HG03064 (cell line): Measurements from ENCODE around the gene ZNF485.
"Not testable (repeated sequence)": the region's sequence is repeated elsewhere in the genome, so short reads cannot be mapped to it uniquely, and the experiment has no call there.

Experiments used
- ATAC-seq: cut with Tn5 transposase; IDR thresholded peaks from one replicate; pipeline ENCODE4 v1.9.1; 2021; ENCODE audit warnings: low read depth; ENCODE audit not compliant: unreplicated experiment

ZNF485 gene

GRCh38 chr10:43601576-43601975 is 4.7 kb upstream of the ZNF485 start:
- ATAC-seq, result not testable (repeated sequence)

DNA sequence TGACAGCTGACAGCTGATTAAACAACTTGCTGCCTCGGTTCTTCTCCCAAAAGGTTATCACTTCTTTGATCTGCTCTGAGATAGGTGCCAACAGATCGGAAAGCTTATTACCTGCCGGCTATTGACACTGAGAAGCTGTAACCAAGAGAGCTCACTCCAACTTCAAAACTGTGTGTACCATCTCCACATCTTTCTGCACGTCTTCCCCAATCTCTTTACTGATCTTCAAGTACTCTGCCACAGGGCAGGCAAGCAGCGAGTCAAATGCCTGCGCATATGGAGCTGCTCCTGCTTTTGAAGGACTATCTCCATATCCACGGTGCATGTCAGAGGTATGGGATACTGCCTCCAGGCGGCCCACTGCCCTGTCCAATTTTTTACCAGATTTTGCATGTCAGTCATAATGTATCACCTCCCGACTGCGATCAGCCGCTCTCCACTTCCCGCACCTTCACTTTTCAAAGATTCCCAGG is 352 bp upstream of the ZNF485 start:
- no peak for ATAC-seq

GRCh38 chr10:43607199-43607573 is 948 bp downstream of the ZNF485 start:
- no peak for ATAC-seq

DNA sequence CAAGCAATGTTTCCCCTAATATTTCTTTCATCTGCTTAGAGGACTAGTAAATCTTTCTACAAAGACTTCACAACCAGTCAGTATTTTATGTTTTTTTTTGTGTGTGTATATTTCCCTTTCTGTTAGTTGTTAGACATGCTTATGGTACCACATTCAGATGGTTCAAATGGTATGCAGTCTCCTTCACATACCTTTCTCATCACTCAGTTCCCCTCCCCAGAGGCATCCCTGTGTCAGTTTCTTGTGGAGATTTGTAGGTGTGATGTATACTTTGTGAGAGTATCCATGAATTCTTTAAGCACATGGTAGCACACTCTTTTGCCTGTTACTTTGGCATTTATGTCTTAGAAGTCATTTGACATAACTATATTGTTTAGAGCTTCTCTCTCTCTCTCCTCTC is 4.4 kb downstream of the ZNF485 start:
- ATAC-seq, result no peak

DNA sequence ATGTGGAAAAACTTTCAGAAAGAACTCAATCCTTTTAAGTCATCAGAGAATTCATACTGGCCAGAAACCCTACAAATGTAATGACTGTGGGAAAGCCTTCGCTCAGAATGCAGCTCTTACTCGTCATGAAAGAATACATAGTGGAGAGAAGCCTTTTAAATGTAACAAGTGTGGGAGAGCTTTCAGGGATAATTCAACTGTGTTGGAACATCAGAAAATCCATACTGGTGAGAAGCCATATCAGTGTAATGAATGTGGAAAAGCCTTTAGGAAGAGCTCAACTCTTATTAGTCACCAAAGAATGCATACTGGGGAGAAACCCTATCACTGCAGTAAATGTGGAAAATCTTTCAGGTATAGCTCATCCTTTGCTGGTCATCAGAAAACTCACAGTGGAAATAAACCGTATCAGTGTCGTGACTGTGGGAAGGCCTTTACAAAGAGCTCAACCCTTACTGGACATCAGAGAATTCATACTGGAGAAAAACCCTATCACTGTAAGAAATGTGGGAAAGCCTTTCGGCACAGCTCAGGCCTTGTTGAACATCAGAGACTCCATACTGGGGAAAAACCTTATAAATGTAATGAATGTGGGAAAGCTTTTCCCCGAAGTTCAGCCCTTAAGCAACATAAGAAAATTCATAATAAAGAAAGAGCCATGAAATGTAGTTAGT is 10.6 kb downstream of the ZNF485 start:
- no peak for ATAC-seq

DNA sequence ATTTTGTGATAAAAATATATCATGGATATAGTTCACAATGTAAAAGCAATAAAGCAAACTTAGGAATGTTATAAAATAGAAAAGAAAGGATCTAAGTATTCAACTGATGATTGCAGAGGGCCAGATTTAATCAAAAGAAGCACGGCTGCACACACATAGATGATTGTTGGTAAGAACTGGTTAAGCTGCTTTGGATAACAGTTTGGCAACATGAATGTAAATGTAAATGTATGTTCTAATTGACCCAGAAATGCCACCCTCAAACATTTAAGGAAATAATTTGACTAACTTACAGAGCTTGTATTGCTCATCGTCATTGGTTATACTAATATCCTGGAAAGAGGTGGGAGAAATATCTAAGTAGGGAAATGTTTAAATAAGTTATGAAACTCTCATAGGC is 13.1 kb downstream of the ZNF485 start:
- ATAC-seq, result no peak

- ATAC-seq, result no peak
Measured at GRCh38 chr10:43622038-43622437, 15.8 kb downstream of the ZNF485 start.

DNA sequence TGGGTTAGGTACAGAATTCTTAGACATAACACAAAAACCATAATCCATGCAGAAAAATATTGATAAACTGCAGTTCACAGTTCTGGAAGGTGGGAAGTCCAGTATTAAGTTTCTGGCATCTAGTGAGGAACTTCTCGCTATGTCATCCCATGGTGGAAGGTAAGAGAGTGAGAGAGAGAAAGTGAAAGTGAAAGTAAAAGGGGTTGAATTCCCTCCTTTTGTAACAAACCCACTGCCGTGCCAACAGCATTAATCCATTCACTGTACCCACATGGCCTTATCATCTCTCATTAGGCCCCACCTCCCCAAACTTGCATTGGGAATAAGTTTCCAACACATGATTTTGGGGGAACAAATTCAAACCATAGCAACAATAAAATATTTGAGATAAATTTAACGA is 17.1 kb downstream of the ZNF485 start:
- no peak for ATAC-seq

- ATAC-seq, result no peak
Measured at GRCh38 chr10:43627942-43628341, 21.7 kb downstream of the ZNF485 start.

- ATAC-seq, result no peak
Measured at GRCh38 chr10:43628956-43629355, 22.7 kb downstream of the ZNF485 start.

GRCh38 chr10:43635816-43636215 is 29.6 kb downstream of the ZNF485 start:
- ATAC-seq, result not testable (repeated sequence)

DNA sequence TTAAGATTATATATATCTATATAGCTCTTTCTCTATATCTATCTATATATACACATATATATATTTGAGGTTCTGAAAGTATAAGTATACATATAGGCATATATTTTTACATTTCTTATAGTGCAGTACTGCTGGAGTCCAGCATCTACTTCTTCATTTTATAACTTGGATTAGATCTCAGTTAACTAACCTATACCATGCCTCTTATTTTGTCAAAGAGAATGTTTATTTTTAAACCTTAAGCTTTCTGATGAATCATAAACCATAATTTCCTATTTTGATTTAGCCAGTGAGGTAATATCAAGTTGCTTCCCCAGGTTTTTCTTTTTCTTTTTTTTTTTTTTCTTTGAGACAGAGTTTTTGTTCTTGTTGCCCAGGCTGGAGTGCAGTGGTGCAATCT is 34.4 kb downstream of the ZNF485 start:
- no peak for ATAC-seq

- no peak for ATAC-seq
Measured at GRCh38 chr10:43644252-43644651, 38.0 kb downstream of the ZNF485 start.

GRCh38 chr10:43645866-43646265 is 39.6 kb downstream of the ZNF485 start:
- no peak for ATAC-seq

DNA sequence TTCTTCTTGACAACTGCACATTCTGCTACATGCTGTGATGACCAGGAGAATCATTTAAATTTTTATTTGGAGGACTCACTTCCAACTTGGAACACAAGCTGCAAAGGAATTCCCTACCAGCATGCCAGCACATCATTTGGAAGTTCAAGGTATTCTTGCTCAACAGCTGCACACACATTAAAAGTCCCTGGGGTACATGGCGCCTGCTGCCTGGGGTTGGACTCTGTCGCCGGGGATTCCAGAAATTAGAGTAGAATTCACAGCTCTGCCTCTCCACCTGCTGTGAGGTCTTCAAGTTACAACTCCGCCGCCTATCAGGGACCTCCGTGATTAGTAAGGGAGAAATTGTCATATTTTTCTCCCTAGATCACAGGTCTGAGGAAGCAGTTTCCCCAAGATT is 41.3 kb downstream of the ZNF485 start:
- ATAC-seq, result no peak

DNA sequence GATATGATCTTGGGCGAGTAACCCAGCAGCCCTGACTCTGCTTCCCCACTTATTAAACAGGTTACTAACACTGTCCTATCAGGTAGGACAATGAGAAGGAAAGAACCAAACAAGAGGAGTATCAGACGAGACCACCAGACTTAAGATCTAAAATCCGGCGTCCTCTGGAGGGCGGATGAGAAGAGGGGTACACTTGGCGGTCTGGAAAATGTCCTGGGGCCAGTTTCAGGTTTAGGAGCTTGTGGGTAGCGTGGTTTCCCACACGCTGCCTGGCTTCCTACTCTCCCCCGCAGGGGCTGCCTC is 41.8 kb downstream of the ZNF485 start:
- no peak for ATAC-seq

DNA sequence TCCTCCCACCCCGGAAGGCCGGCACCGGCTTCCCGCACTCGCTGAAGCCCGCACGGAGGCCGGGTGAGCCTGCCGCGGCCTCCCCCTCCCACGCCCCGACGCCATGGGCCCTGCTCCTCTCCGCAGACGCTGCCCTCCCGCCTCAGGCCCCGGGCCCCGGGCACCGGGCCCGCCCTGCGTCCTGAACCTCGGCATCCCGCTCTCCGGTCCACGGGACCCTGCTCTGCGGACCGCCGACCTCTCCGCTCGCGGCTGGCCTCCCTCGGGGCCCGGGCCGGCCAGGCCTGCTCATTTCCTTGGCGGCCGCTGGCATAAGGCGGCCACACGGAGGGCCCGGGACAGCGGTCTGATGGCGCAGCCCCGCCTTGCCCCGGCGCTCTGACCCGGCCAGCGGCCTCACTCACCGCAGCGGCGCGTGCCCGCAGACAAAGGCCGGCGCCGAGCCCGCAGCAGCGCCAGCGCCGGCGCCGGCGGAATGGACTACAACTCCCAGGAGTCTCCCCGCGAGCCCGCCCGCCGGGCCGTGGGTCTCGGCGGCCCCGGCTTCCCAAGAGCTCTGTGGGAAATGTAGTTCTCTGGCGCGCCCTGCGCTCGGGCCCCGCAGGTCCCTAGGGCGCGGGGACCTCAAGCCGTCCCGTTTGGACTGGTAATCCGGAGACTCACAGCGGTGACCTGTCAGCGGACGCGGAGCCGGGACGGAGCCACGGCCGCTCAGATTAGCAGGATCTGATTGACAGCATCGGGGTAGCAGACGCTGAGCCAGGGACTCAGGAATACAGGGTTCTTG is 42.4 kb downstream of the ZNF485 start, which contains the start of gene ZNF32:
Gene ZNF32, minus strand, starts transcription at position 484 of the 787 bp plus-strand sequence. CDS start 2,748 bp downstream, outside the sequence.
- peak; percentile 100 for ATAC-seq

GRCh38 chr10:43649185-43649523 is 42.9 kb downstream of the ZNF485 start:
- ATAC-seq, result no peak

GRCh38 chr10:43653746-43654145 is 47.5 kb downstream of the ZNF485 start:
- no peak for ATAC-seq

DNA sequence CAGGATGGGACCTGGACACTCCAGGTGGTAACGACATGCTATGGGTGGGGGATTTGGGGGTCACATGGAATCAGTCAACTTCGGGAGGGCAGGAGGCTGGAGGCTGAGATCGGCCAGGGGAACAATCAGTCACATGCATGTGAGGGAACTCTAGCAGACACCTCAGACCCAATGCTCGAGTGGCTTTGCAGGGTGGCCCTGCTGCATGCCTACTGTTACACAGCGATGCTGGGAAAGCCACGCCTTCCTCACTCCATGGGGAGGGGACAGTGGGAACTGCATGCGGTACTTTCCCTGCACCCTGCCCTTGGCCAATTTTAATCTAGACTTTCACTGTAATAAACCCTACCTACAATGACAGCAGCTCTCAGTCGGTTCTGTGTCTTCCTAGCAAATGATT is 49.1 kb downstream of the ZNF485 start:
- ATAC-seq, result no peak

- ATAC-seq, result no peak
Measured at GRCh38 chr10:43658227-43658626, 52.0 kb downstream of the ZNF485 start.

- no peak for ATAC-seq
Measured at GRCh38 chr10:43665054-43665453, 58.8 kb downstream of the ZNF485 start.
